Activated T-helper 1 cell treated with anti-CD3 and anti-CD28 coated beads, Interleukin-12 subunit alpha, Interleukin-12 subunit beta, Interleukin-2, Interleukin-4 antibody, amounts not matched to agents 30 ng/mL and 10 ng/mL and 1 ng/mL, durations not matched to agents 14 hours and 24 hours and 36 hours (primary cell): ENCODE data around the gene SQSTM1. TPM values are rescaled to one million over a fixed set of nuclear protein-coding genes. Genes with fewer than 3 reads are reported as not detected.

Source experiments
- DNase-seq: peaks from one replicate; pipeline ENCODE4 v3.0.0; 2021; ENCODE audit warnings: low spot score
- H3K27ac Mint-ChIP-seq: one replicate; pipeline ENCODE4 v1.8.0; 2021; ENCODE audit warnings: mild to moderate bottlenecking, mixed read lengths
- H3K27me3 Mint-ChIP-seq: one replicate; pipeline ENCODE4 v1.8.0; 2022; ENCODE audit warnings: mild to moderate bottlenecking, moderate library complexity, mixed read lengths; ENCODE audit not compliant: insufficient read depth
- H3K36me3 Mint-ChIP-seq: one replicate; pipeline ENCODE4 v1.8.0; 2021; ENCODE audit warnings: low read depth, mixed read lengths
- H3K4me1 Mint-ChIP-seq: one replicate; pipeline ENCODE4 v1.8.0; 2021; ENCODE audit warnings: low read depth, mixed read lengths
- H3K4me3 Mint-ChIP-seq: one replicate; pipeline ENCODE4 v1.8.0; 2021; ENCODE audit warnings: mild to moderate bottlenecking, moderate library complexity, mixed read lengths
- H3K9me3 Mint-ChIP-seq: one replicate; pipeline ENCODE4 v1.8.0; 2021; ENCODE audit warnings: mixed read lengths
- intact Hi-C: fragments of 100-400 bp; cut with micrococcal nuclease; formaldehyde crosslinking; loops from one replicate; pipeline ENCODE4 v1.15.1; 2024
- total RNA-seq: library from RNA; stranded (reverse); gene quantifications from 2 replicates; pipeline ENCODE4 v1.2.3, GENCODE V29; 2022

SQSTM1 gene
- total RNA-seq, 1 donor from 2014 or later, result 233 TPM

DNA sequence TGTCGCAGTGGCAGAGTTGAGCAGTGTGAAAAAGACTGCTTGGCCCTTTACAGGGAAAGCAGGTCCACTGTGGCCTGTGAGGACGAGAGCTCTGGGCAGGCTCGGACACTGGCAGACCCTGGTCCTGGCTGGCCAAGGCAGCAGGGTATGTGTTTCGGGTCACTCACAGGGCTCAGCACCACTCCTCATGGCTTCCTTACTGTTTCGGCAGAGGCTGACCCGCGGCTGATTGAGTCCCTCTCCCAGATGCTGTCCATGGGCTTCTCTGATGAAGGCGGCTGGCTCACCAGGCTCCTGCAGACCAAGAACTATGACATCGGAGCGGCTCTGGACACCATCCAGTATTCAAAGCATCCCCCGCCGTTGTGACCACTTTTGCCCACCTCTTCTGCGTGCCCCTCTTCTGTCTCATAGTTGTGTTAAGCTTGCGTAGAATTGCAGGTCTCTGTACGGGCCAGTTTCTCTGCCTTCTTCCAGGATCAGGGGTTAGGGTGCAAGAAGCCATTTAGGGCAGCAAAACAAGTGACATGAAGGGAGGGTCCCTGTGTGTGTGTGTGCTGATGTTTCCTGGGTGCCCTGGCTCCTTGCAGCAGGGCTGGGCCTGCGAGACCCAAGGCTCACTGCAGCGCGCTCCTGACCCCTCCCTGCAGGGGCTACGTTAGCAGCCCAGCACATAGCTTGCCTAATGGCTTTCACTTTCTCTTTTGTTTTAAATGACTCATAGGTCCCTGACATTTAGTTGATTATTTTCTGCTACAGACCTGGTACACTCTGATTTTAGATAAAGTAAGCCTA, 15.7 kb downstream of the SQSTM1 start:
- Mint-ChIP-seq H3K27me3 (no peaks in the 10 kb centered on the region), H3K9me3 (no peaks in the 10 kb centered on the region), H3K4me1 (peaks cover 16% of the 10 kb centered on the region), H3K36me3 (peaks cover 35% of the 10 kb centered on the region), H3K4me3 (peak overlapping the region; percentile 48), H3K27ac (peak overlapping the region; percentile 77)
- intact Hi-C loops, result loop anchor here (1.0 kb wide), 3 partner anchors 15 to 34 kb away; partner anchors contain the start of gene MRNIP
- peak; percentile 52 for DNase-seq

- intact Hi-C loops, result no loop called here
- H3K4me3 Mint-ChIP-seq, result peak overlapping the region; percentile 48
- H3K36me3 Mint-ChIP-seq, result peaks cover 32% of the 10 kb centered on the region
- H3K4me1 Mint-ChIP-seq, result peaks cover 16% of the 10 kb centered on the region
- H3K27me3 Mint-ChIP-seq, result no peaks in the 10 kb centered on the region
- peak overlapping the region; percentile 77 for H3K27ac Mint-ChIP-seq
- no peaks in the 10 kb centered on the region for H3K9me3 Mint-ChIP-seq
- DNase-seq, result no peak
These were observed 16.6 kb downstream of the SQSTM1 start for GRCh38 chr5:179837076-179838011.

GRCh38 chr5:179839328-179840256, 18.9 kb downstream of the SQSTM1 start:
- intact Hi-C loops, result no loop called here
- DNase-seq, result no peak
- Mint-ChIP-seq H3K4me1 (peaks cover 16% of the 10 kb centered on the region), H3K27me3 (no peaks in the 10 kb centered on the region), H3K27ac (no peak overlapping the region), H3K4me3 (no peak overlapping the region), H3K9me3 (no peaks in the 10 kb centered on the region), H3K36me3 (peaks cover 18% of the 10 kb centered on the region)

DNA sequence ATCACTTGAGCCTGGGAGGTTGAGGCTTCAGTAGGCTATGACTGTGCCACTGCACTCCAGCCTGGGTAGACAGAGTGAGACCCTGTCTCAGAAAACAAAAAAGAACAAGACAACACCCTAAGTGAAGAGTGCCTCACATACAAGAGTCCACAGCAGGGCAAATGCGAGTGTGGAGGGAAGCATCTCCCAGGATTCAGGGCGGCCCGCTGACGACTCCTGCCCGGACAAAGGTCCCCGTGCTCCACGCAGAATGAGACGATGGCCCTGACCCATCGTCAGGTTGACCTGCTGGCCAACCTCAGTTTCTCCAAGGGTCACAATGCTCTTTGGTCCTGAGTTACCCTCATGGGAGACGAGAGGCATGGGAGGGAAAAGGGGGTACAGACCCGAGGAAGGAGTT, 19.6 kb downstream of the SQSTM1 start:
- Mint-ChIP-seq H3K4me1 (peaks cover 16% of the 10 kb centered on the region), H3K27me3 (no peaks in the 10 kb centered on the region), H3K27ac (peak overlapping the region; percentile 63), H3K9me3 (peaks cover 5% of the 10 kb centered on the region), H3K36me3 (peaks cover 21% of the 10 kb centered on the region), H3K4me3 (no peak overlapping the region)
- intact Hi-C loops, result no loop called here
- DNase-seq, result no peak

DNA sequence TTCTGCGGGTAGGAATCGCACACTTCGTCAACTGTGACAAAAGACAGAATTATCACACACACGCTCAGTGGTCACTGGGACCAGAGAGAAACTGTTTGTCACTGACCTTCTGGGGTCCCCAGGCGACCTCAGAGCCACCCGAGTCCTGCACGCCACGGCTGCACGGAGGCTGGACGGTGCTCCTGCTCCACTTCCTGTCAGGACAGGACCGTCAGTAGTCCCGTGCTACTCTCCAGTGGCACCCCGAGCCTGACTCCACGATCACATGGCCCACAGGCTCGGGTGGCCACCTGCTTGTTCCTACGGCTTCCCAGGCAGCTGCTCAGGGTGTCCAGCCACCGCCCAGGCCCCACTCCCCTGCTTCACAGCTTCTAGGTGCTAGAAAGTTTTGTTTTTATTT, 20.1 kb downstream of the SQSTM1 start:
- H3K27me3 Mint-ChIP-seq, result no peaks in the 10 kb centered on the region
- intact Hi-C loops, result no loop called here
- H3K4me1 Mint-ChIP-seq, result peaks cover 16% of the 10 kb centered on the region
- no peak overlapping the region for H3K4me3 Mint-ChIP-seq
- DNase-seq, result no peak
- peak overlapping the region; percentile 63 for H3K27ac Mint-ChIP-seq
- H3K9me3 Mint-ChIP-seq, result peaks cover 5% of the 10 kb centered on the region
- peaks cover 21% of the 10 kb centered on the region for H3K36me3 Mint-ChIP-seq

GRCh38 chr5:179841621-179842020, 20.9 kb downstream of the SQSTM1 start:
- no peak for DNase-seq
- no peaks in the 10 kb centered on the region for H3K27me3 Mint-ChIP-seq

DNA sequence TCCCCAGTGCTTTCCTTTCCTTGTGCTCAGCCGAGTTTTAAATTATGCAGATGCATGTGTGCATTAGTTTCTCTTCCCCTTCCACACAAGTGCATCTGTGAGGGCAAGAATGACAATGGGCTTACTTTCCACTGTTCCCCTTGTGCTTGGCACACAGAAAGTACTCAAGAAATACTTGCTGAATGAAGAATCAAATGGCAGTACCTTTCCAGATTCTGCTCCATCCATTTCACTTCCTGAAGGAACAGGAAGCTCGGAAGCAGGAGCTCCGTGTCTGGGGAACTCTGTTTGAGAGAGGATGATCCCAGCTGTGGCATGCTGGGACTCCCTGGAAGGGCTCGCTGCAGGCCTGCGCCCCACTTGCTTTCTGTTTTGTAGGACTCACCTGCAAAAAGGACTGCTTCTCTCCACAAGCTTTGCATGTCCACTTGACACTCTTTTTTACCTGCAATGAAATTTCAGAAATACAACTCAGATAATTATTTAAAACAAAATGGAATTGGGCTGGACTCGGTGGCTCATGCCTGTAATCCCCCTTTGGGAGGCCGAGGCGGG, 32.4 kb downstream of the SQSTM1 start:
- Mint-ChIP-seq H3K4me1 (peaks cover 7% of the 10 kb centered on the region), H3K4me3 (no peak overlapping the region), H3K27me3 (no peaks in the 10 kb centered on the region), H3K27ac (no peak overlapping the region), H3K36me3 (peaks cover 11% of the 10 kb centered on the region), H3K9me3 (no peaks in the 10 kb centered on the region)
- intact Hi-C loops, result no loop called here
- DNase-seq, result no peak

More at GRCh38 chr5:179841621-179842020, 20.9 kb downstream of the SQSTM1 start:
- intact Hi-C loops, result no loop called here
- no peak overlapping the region for H3K27ac Mint-ChIP-seq
- H3K36me3 Mint-ChIP-seq, result peaks cover 15% of the 10 kb centered on the region
- peaks cover 7% of the 10 kb centered on the region for H3K4me1 Mint-ChIP-seq
- no peak overlapping the region for H3K4me3 Mint-ChIP-seq
- H3K9me3 Mint-ChIP-seq, result peaks cover 5% of the 10 kb centered on the region

GRCh38 chr5:179854356-179854755, 33.7 kb downstream of the SQSTM1 start:
- H3K27me3 Mint-ChIP-seq, result no peaks in the 10 kb centered on the region
- peaks cover 10% of the 10 kb centered on the region for H3K36me3 Mint-ChIP-seq
- H3K27ac Mint-ChIP-seq, result no peak overlapping the region
- H3K4me3 Mint-ChIP-seq, result no peak overlapping the region
- H3K9me3 Mint-ChIP-seq, result no peaks in the 10 kb centered on the region
- intact Hi-C loops, result no loop called here
- no peak for DNase-seq
- peaks cover 9% of the 10 kb centered on the region for H3K4me1 Mint-ChIP-seq

DNA sequence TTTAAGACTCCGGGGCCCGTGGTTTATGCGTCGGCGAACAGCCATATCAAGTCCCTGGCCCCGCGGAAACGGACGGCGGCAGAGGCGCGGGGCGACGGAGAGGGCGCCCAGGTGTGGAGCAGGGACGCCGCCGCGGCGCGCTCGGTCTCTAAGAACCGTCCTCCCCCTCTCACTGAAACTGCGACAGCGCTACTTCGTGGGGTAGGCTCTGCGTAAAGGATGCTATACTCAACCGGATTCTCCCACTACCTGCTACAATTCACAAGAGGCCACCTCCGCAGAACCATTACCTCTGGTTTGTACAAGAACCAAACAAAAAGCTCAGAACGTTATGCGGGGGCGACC, 37.5 kb downstream of the SQSTM1 start:
- peak overlapping the region; percentile 92 for H3K27ac Mint-ChIP-seq
- H3K9me3 Mint-ChIP-seq, result no peaks in the 10 kb centered on the region
- intact Hi-C loops, result loop anchor here (1.0 to 2.0 kb wide), 14 partner anchors 22 to 1231 kb away; partner anchors contain the start of genes CANX, CLK4, CNOT6 and HNRNPH1
- H3K4me3 Mint-ChIP-seq, result peak overlapping the region; percentile 96
- no peaks in the 10 kb centered on the region for H3K27me3 Mint-ChIP-seq
- peak; percentile 39 for DNase-seq
- H3K36me3 Mint-ChIP-seq, result peaks cover 8% of the 10 kb centered on the region
- H3K4me1 Mint-ChIP-seq, result peaks cover 9% of the 10 kb centered on the region

DNA sequence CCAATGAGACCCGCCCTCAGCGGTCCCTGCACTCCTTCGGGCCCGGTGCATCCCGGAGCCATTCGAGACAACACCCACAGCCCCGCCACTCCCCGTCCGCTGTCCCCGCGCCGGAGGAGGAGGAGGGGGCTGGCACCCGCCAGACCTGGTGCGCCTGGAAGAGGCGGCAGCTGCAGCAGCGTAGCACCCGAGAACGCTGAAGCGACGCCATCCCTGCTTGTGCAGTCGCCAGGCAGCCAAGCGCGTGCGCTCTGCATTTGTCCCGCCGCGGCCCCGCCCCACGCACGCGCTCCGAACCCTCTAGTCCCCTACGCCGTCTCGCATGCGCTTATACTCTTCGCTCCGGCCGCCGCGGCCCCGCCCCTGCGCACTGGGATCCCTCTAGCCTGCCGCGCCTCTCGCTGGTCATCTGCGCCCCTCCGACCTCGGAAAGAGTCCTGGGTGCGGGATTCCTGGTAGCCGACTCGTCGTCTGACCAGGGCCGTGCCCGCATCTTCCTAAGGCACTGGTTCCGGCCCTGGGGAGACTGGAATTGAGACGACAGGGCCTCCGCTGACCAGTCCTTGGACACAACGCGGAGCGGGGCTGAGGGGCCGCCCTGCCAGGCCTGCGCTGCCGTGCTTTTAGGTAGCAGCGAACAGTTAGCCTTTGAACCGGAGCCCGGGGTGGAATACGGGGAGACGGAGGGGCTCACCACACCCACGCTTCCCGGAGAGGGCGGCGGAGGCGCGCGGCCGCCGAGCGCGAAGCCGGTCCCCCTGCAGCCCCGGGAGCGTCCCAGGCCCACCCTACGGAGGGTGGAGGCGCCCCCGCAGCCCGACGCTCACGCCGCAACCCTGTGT, 38.1 kb downstream of the SQSTM1 start, which contains the start of gene MRNIP:
MRNIP (minus strand) TSS at position 232 of the 842 bp plus-strand sequence; CDS start at position 211, 21 bp downstream.
- H3K27me3 Mint-ChIP-seq, result no peaks in the 10 kb centered on the region

GRCh38 chr5:179860301-179860700, 39.6 kb downstream of the SQSTM1 start:
- no peak for DNase-seq
- Mint-ChIP-seq H3K27ac (no peak overlapping the region), H3K9me3 (no peaks in the 10 kb centered on the region), H3K36me3 (peaks cover 16% of the 10 kb centered on the region), H3K27me3 (no peaks in the 10 kb centered on the region), H3K4me1 (peaks cover 9% of the 10 kb centered on the region), H3K4me3 (peak overlapping the region; percentile 74)
- intact Hi-C loops, result no loop called here

More for the DNA sequence above, 38.1 kb downstream of the SQSTM1 start, which contains the start of gene MRNIP:
- intact Hi-C loops, result loop anchor here (1.0 to 2.0 kb wide), 14 partner anchors 23 to 1232 kb away; partner anchors contain the start of genes CANX, CLK4, CNOT6 and HNRNPH1
- peak within 1 kb of the TSS; percentile 96 for H3K4me3 Mint-ChIP-seq
- peak; percentile 87 for DNase-seq
- peaks cover 9% of the 10 kb centered on the region for H3K4me1 Mint-ChIP-seq
- H3K9me3 Mint-ChIP-seq, result no peaks in the 10 kb centered on the region
- peak within 1 kb of the TSS; percentile 92 for H3K27ac Mint-ChIP-seq
- H3K36me3 Mint-ChIP-seq, result peaks cover 9% of the 10 kb centered on the region
